Measurements from ENCODE around the gene DCAF5.

- TF ChIP-seq CTCF (IDR thresholded peaks at IDR 0.05) (no peak), POLR2A (IDR thresholded peaks at IDR 0.05) (no peak), POLR2AphosphoS5 (IDR thresholded peaks at IDR 0.05) (no peak)
These were observed 58.4 kb downstream of the DCAF5 start for GRCh38 chr14:69094481-69094880.

Measured in transverse colon (tissue), 4 donors.